Panc1 (cell line): ENCODE measurements around the gene SORCS1. TPM values are rescaled to one million over a fixed set of nuclear protein-coding genes. Genes with fewer than 3 reads are reported as not detected.

Experiments
- ATAC-seq: fragments of 200-7000 bp; cut with Tn5 transposase; 2 replicates; pipeline ENCODE4 v1.9.1; 2020; ENCODE audit warnings: mild to moderate bottlenecking, moderate library complexity
- BruUV-seq: library from RNA; stranded (reverse); fragments of 400-500 nt; replicated peaks from 2 replicates; lab custom pipeline; 2021; lab: Mats Ljungman, UMichigan
- CTCF ChIA-PET: fragments of 300-600 bp; sonication (Branson Sonifier 250); formaldehyde crosslinking; loops from one replicate; lab custom pipeline; 2022; ENCODE audit warnings: antibody characterized with exemption; lab: Charles Lee
- POLR2A ChIA-PET: fragments of 300-600 bp; sonication (Branson Sonifier 250); formaldehyde crosslinking; loops from one replicate; lab custom pipeline; 2022; ENCODE audit warnings: antibody characterized with exemption; lab: Charles Lee
- DNase-seq: peaks from one replicate; pipeline ENCODE4 v3.0.0-alpha.2; 2010; ENCODE audit warnings: low read depth, low spot score
- H3K27ac ChIP-seq: 2 replicates; pipeline ENCODE4 v1.5.1; 2011; ENCODE audit warnings: mild to moderate bottlenecking, low read length, inconsistent platforms
- H3K27me3 ChIP-seq: fragments of 200-500 bp; sonication (Bioruptor generic); 2 replicates; pipeline ENCODE4 v1.6.0; 2014; ENCODE audit warnings: low read length, inconsistent platforms; ENCODE audit not compliant: control insufficient read depth, insufficient read depth
- H3K36me3 ChIP-seq: fragments of 200-500 bp; sonication (Bioruptor generic); 2 replicates; pipeline ENCODE4 v1.5.1; 2014; ENCODE audit warnings: inconsistent platforms, mild to moderate bottlenecking, low read length, moderate library complexity; ENCODE audit not compliant: control insufficient read depth, insufficient read depth
- H3K4me1 ChIP-seq: 2 replicates; pipeline ENCODE4 v1.5.1; 2011; ENCODE audit warnings: inconsistent platforms, mild to moderate bottlenecking, low read length, moderate library complexity; ENCODE audit not compliant: control insufficient read depth, insufficient read depth
- H3K4me3 ChIP-seq, 2 experiments: 2 replicates each; pipeline ENCODE4 v1.5.1; 2011 to 2012; ENCODE audit warnings: low read depth in 2 of 2, low read length in 2 of 2, mild to moderate bottlenecking in 2 of 2, inconsistent platforms in 1 of 2, moderate library complexity in 1 of 2
- H3K9me3 ChIP-seq: fragments of 200-500 bp; sonication (Bioruptor generic); 2 replicates; pipeline ENCODE4 v1.5.1; 2014; ENCODE audit warnings: low read depth, mild to moderate bottlenecking, inconsistent platforms, low read length, moderate library complexity; ENCODE audit not compliant: control insufficient read depth, insufficient read depth
- POLR2AphosphoS5 ChIP-seq: IDR thresholded peaks from 2 replicates; pipeline ENCODE4 v1.6.1; 2012; ENCODE audit warnings: mild to moderate bottlenecking, low read depth, low read length, moderate library complexity
- SIN3A ChIP-seq: IDR thresholded peaks from 2 replicates; pipeline ENCODE4 v1.6.1; 2012; ENCODE audit warnings: low read depth, mild to moderate bottlenecking, low read length, moderate library complexity, borderline replicate concordance; ENCODE audit not compliant: insufficient read depth
- TCF7L2 ChIP-seq: IDR thresholded peaks from 2 replicates; pipeline ENCODE4 v1.6.1; 2011; ENCODE audit warnings: mild to moderate bottlenecking, low read depth, low read length, inconsistent platforms
- in situ Hi-C: cut with HindIII; loops from 2 replicates; pipeline ENCODE4 v1.10.0; 2016; ENCODE audit warnings: low sequenced_read_pairs, low pct_unique_long_range_greater_than_20kb
- intact Hi-C: fragments of 100-400 bp; cut with micrococcal nuclease; formaldehyde crosslinking; loops from one replicate; pipeline ENCODE4 v1.10.0; 2022; ENCODE audit not compliant: unreplicated experiment
- total RNA-seq: library from RNA; stranded (reverse); gene quantifications from one replicate; pipeline ENCODE4 v1.2.1, GENCODE V29; 2021; ENCODE audit not compliant: unreplicated experiment
- TF ChIP-seq, protein P1 (sequence below): fragments of 450-650 bp; IDR thresholded peaks from 2 replicates; pipeline ENCODE4 v1.5.1; 2017; ENCODE audit warnings: mild to moderate bottlenecking
- TF ChIP-seq, protein P2 (sequence below), 2 experiments: IDR thresholded peaks; 2 replicates each; pipeline ENCODE4 v1.6.1; 2011 to 2012; ENCODE audit warnings: low read depth in 2 of 2, control low read depth in 1 of 2, low read length in 1 of 2, mild to moderate bottlenecking in 1 of 2, moderate library complexity in 1 of 2; ENCODE audit not compliant: insufficient read depth in 1 of 2

Gene SORCS1
- total RNA-seq, 1 experiment from 2014 or later, result not detected

DNA sequence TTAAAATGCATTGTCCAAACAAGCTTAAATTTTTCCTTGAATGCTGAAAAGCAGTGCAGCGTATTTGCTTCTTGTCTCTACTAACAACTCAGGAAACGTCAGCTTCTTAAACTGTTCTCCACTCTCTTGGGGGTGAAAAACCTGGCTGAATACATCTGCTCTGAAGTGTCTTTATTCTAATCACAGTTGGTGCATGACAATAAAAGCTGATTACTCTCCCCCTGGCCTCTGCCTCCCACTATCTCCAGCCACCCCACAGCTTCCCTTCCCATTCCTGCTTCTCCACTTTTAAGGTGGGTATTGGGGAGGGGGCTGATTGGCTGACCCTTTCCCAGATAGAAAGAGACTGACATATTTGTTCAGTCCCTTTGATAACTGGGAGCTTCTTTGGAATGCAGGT is 456.0 kb downstream of the SORCS1 start:
- H3K27me3 ChIP-seq, result peaks cover 5% of the 10 kb centered on the region; the same call in 1 of the 2 replicates
- no peaks in the 10 kb centered on the region for H3K36me3 ChIP-seq
- ChIA-PET POLR2A (no interaction called here), CTCF (no interaction called here)
- intact Hi-C loops (loop anchor here (10.0 kb wide), 1 partner anchor 1106 kb away; no protein-coding TSS in a partner anchor), in situ Hi-C loops (no loop called here)
- no peak for ATAC-seq
- no peak overlapping the region for H3K4me3 ChIP-seq
- no peak overlapping the region for H3K27ac ChIP-seq
- H3K9me3 ChIP-seq, result no peaks in the 10 kb centered on the region
- no peak for DNase-seq
- TF ChIP-seq, protein P1, sequence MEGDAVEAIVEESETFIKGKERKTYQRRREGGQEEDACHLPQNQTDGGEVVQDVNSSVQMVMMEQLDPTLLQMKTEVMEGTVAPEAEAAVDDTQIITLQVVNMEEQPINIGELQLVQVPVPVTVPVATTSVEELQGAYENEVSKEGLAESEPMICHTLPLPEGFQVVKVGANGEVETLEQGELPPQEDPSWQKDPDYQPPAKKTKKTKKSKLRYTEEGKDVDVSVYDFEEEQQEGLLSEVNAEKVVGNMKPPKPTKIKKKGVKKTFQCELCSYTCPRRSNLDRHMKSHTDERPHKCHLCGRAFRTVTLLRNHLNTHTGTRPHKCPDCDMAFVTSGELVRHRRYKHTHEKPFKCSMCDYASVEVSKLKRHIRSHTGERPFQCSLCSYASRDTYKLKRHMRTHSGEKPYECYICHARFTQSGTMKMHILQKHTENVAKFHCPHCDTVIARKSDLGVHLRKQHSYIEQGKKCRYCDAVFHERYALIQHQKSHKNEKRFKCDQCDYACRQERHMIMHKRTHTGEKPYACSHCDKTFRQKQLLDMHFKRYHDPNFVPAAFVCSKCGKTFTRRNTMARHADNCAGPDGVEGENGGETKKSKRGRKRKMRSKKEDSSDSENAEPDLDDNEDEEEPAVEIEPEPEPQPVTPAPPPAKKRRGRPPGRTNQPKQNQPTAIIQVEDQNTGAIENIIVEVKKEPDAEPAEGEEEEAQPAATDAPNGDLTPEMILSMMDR, result no peak
- TF ChIP-seq POLR2AphosphoS5 (no peak), SIN3A (no peak), TCF7L2 (no peak)
- TF ChIP-seq, protein P2, sequence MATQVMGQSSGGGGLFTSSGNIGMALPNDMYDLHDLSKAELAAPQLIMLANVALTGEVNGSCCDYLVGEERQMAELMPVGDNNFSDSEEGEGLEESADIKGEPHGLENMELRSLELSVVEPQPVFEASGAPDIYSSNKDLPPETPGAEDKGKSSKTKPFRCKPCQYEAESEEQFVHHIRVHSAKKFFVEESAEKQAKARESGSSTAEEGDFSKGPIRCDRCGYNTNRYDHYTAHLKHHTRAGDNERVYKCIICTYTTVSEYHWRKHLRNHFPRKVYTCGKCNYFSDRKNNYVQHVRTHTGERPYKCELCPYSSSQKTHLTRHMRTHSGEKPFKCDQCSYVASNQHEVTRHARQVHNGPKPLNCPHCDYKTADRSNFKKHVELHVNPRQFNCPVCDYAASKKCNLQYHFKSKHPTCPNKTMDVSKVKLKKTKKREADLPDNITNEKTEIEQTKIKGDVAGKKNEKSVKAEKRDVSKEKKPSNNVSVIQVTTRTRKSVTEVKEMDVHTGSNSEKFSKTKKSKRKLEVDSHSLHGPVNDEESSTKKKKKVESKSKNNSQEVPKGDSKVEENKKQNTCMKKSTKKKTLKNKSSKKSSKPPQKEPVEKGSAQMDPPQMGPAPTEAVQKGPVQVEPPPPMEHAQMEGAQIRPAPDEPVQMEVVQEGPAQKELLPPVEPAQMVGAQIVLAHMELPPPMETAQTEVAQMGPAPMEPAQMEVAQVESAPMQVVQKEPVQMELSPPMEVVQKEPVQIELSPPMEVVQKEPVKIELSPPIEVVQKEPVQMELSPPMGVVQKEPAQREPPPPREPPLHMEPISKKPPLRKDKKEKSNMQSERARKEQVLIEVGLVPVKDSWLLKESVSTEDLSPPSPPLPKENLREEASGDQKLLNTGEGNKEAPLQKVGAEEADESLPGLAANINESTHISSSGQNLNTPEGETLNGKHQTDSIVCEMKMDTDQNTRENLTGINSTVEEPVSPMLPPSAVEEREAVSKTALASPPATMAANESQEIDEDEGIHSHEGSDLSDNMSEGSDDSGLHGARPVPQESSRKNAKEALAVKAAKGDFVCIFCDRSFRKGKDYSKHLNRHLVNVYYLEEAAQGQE (IDR thresholded peaks at IDR 0.05; ENCODE audit: insufficient read depth in 1 of 2, low read depth in 2 of 2, low read length in 1 of 2), result no peak
- no TSS peak for BruUV-seq
- H3K4me1 ChIP-seq, result no peaks in the 10 kb centered on the region

DNA sequence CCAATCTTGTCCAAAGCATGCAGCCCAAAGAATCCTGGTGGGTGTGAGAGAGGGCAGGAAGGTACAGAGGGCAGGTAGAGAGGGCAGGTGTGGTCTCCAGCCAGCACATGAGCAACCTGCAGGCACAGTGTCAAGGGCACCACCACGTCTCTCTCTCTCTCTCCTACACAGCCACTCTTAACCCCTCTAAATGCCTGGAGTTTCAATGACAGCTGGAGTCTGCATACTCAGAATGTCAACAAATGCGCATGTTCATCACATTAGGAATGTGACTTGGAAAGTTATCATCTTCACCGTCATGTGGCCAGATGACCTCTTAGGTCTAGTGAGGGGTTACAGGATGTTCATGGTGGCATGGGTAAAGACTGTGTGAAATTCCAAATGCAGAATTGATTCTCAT is 456.8 kb downstream of the SORCS1 start:
- intact Hi-C loops, result loop anchor here (10.0 kb wide), 1 partner anchor 1107 kb away; no protein-coding TSS in a partner anchor

More for the DNA sequence above, 456.8 kb downstream of the SORCS1 start:
- Histone ChIP-seq H3K36me3 (no peaks in the 10 kb centered on the region), H3K27me3 (peaks cover 6% of the 10 kb centered on the region; the same call in 1 of the 2 replicates), H3K4me1 (no peaks in the 10 kb centered on the region), H3K27ac (no peak overlapping the region), H3K9me3 (no peaks in the 10 kb centered on the region), H3K4me3 (no peak overlapping the region)
- ATAC-seq (no peak), DNase-seq (no peak)
- no TSS peak for BruUV-seq
- no peak for TF ChIP-seq POLR2AphosphoS5
- TF ChIP-seq, protein P2 (IDR thresholded peaks at IDR 0.05; ENCODE audit: insufficient read depth in 1 of 2, low read depth in 2 of 2, low read length in 1 of 2), result no peak
- ChIA-PET CTCF (no interaction called here), POLR2A (no interaction called here)
- in situ Hi-C loops, result no loop called here
